ENCODE measurements around the gene APOM.

The APOM gene

GRCh38 chr6:31655349-31656237 is at the start of gene APOM:
TSS of gene APOM (plus strand) at chr6:31655894. CDS start at chr6:31655967, 73 bp downstream.
- Histone ChIP-seq H3K27me3 (ENCODE audit: control insufficient read depth, insufficient read depth, low read length) (no peaks in the 10 kb centered on the region), H3K4me1 (ENCODE audit: control insufficient read depth, insufficient read depth, low read length) (peaks cover 4% of the 10 kb centered on the region), H3K9me3 (ENCODE audit: control insufficient read depth, insufficient read depth, low read depth, low read length) (no peaks in the 10 kb centered on the region), H3K4me3 (ENCODE audit: low read depth, low read length) (no peak within 1 kb of the TSS), H3K36me3 (ENCODE audit: control insufficient read depth, insufficient read depth, low read length) (peaks cover 14% of the 10 kb centered on the region), H3K9ac (ENCODE audit: low read length) (no peak within 1 kb of the TSS), H3K27ac (ENCODE audit: low read depth, low read length) (no peak within 1 kb of the TSS)

DNA sequence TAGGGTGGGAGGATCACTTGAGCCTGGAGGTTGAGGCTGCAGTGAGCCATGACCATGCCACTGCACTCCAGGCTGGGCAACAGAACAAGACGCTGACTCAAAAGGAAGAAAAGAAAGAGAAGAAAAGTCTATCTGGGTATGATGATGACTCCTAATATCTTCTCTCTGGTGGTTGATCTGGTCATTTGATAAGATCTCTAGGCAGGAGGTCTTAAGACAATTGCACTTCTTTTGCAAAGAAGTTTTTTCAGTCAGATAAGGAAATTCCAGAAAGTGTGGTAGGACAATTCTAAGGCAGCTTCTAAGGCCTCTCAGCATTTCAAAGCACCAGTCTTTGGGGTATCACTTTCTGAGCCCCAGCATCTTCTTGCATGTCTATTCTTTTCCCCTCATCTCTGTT is 48.4 kb upstream of the APOM start:
- no peaks in the 10 kb centered on the region; the same call in 1 of the 2 replicates for H3K4me1 ChIP-seq (ENCODE audit: control insufficient read depth, insufficient read depth, low read length)
- no peaks in the 10 kb centered on the region for H3K36me3 ChIP-seq (ENCODE audit: control insufficient read depth, insufficient read depth, low read length)
- no peak overlapping the region for H3K27ac ChIP-seq (ENCODE audit: low read depth, low read length)
- H3K4me3 ChIP-seq (ENCODE audit: low read depth, low read length), result no peak overlapping the region
- no peaks in the 10 kb centered on the region for H3K9me3 ChIP-seq (ENCODE audit: control insufficient read depth, insufficient read depth, low read depth, low read length)
- no peaks in the 10 kb centered on the region for H3K27me3 ChIP-seq (ENCODE audit: control insufficient read depth, insufficient read depth, low read length)
- H3K9ac ChIP-seq (ENCODE audit: low read length), result no peak overlapping the region

- peaks cover 1% of the 10 kb centered on the region; the same call in 1 of the 2 replicates for H3K4me1 ChIP-seq (ENCODE audit: control insufficient read depth, insufficient read depth, low read length)
- H3K36me3 ChIP-seq (ENCODE audit: control insufficient read depth, insufficient read depth, low read length), result no peaks in the 10 kb centered on the region
- no peaks in the 10 kb centered on the region for H3K9me3 ChIP-seq (ENCODE audit: control insufficient read depth, insufficient read depth, low read depth, low read length)
- no peak overlapping the region for H3K4me3 ChIP-seq (ENCODE audit: low read depth, low read length)
- no peak overlapping the region for H3K27ac ChIP-seq (ENCODE audit: low read depth, low read length)
- H3K27me3 ChIP-seq (ENCODE audit: control insufficient read depth, insufficient read depth, low read length), result no peaks in the 10 kb centered on the region
- no peak overlapping the region for H3K9ac ChIP-seq (ENCODE audit: low read length)
Observed at GRCh38 chr6:31609519-31610406, 45.9 kb upstream of the APOM start.

DNA sequence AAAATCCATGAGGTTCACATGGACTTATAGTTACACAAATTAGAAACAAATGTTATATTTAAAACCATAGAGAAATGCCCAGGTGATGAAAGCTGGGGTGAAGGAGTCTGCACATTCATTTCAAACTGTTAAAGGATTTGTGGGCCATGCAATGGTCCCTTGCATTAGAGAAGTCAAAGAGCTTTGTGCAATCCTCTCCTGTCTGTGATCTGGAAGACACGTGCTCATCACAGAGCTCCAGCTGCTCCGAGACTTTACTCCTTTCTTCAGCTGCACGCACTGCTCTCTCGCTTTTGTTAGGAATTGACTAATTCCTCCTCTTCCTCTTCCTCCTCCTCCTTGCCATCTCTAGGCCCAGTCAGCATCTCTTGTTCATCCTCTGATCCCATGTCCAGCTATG is 44.7 kb upstream of the APOM start:
- no peaks in the 10 kb centered on the region for H3K36me3 ChIP-seq (ENCODE audit: control insufficient read depth, insufficient read depth, low read length)
- H3K4me1 ChIP-seq (ENCODE audit: control insufficient read depth, insufficient read depth, low read length), result peaks cover 13% of the 10 kb centered on the region
- H3K27ac ChIP-seq (ENCODE audit: low read depth, low read length), result no peak overlapping the region
- no peaks in the 10 kb centered on the region for H3K9me3 ChIP-seq (ENCODE audit: control insufficient read depth, insufficient read depth, low read depth, low read length)
- no peak overlapping the region for H3K4me3 ChIP-seq (ENCODE audit: low read depth, low read length)
- no peaks in the 10 kb centered on the region for H3K27me3 ChIP-seq (ENCODE audit: control insufficient read depth, insufficient read depth, low read length)
- no peak overlapping the region for H3K9ac ChIP-seq (ENCODE audit: low read length)

GRCh38 chr6:31614075-31614619 is 41.5 kb upstream of the APOM start:
- Histone ChIP-seq H3K9ac (ENCODE audit: low read length) (no peak overlapping the region), H3K27ac (ENCODE audit: low read depth, low read length) (no peak overlapping the region), H3K9me3 (ENCODE audit: control insufficient read depth, insufficient read depth, low read depth, low read length) (no peaks in the 10 kb centered on the region), H3K4me3 (ENCODE audit: low read depth, low read length) (no peak overlapping the region), H3K36me3 (ENCODE audit: control insufficient read depth, insufficient read depth, low read length) (no peaks in the 10 kb centered on the region), H3K27me3 (ENCODE audit: control insufficient read depth, insufficient read depth, low read length) (no peaks in the 10 kb centered on the region), H3K4me1 (ENCODE audit: control insufficient read depth, insufficient read depth, low read length) (peaks cover 15% of the 10 kb centered on the region)

DNA sequence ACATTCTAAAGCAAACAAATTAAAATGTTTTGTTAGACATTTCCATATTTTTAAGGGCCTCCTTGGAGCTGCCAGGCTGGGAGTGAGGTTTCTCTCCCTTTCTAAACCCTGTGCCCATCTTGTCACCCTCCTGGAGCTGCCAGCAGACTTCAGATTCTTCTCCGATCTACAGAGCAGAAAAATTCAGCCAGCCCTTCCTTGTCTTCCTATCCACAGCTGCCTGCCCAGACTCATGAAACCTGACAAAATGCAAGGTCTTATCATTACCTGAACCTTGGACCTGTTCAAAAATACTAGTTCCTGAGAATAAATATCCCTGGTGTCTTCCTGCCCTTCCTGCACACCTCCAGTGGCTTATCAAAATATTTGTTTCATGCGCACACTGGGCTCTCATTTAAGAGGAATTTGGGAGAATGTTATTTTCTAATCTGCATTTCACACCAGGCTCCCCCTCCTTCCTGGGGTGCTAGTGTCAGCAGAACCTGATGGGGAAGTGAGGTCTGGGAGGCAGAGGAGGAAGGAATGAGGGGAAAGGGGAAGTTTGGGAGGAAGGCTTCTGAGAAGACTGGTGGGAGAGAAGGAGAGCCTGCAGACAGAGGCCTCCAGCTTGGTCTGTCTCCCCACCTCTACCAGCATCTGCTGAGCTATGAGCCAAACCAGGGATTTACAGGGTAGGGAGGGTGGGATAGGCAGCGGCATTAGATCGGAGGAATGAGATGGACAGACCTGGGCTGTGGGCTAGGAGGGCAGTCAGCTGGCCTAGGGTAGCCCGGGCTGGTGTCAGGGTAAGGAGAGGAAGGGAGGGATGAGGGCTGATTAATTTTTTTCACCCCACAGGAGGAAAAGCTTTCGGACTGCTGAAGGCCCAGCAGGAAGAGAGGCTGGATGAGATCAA is 40.8 kb upstream of the APOM start, which contains the start of gene AIF1:
TSS of gene AIF1 (plus strand) at position 551 of the 895 bp plus-strand sequence. CDS start at position 647, 96 bp downstream.
- no peaks in the 10 kb centered on the region for H3K9me3 ChIP-seq (ENCODE audit: control insufficient read depth, insufficient read depth, low read depth, low read length)
- H3K4me1 ChIP-seq (ENCODE audit: control insufficient read depth, insufficient read depth, low read length), result peaks cover 15% of the 10 kb centered on the region
- no peak within 1 kb of the TSS for H3K27ac ChIP-seq (ENCODE audit: low read depth, low read length)
- no peaks in the 10 kb centered on the region for H3K27me3 ChIP-seq (ENCODE audit: control insufficient read depth, insufficient read depth, low read length)
- H3K4me3 ChIP-seq (ENCODE audit: low read depth, low read length), result no peak within 1 kb of the TSS
- H3K9ac ChIP-seq (ENCODE audit: low read length), result no peak within 1 kb of the TSS
- H3K36me3 ChIP-seq (ENCODE audit: control insufficient read depth, insufficient read depth, low read length), result no peaks in the 10 kb centered on the region

DNA sequence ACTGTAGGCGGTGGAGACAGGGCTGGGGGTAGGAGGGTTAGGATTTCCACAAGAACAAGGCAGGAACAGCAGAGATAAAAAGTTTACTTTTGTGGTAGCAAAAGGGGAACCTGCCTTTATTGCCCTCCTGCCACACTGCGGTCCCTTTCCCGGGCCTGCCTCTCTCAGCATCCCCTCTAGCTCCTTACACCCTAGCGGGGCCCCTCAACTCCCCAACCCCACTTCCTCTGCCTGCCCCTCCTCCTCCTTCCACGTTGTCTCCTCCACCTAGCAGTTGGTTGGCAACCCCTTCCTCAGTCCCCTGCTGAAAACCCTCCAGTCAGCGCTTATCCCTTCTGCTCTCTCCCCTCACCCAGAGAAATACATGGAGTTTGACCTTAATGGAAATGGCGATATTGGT is 39.9 kb upstream of the APOM start:
- H3K4me1 ChIP-seq (ENCODE audit: control insufficient read depth, insufficient read depth, low read length), result peaks cover 15% of the 10 kb centered on the region
- H3K36me3 ChIP-seq (ENCODE audit: control insufficient read depth, insufficient read depth, low read length), result no peaks in the 10 kb centered on the region
- H3K4me3 ChIP-seq (ENCODE audit: low read depth, low read length), result no peak overlapping the region
- no peaks in the 10 kb centered on the region for H3K9me3 ChIP-seq (ENCODE audit: control insufficient read depth, insufficient read depth, low read depth, low read length)
- no peak overlapping the region for H3K27ac ChIP-seq (ENCODE audit: low read depth, low read length)
- no peaks in the 10 kb centered on the region for H3K27me3 ChIP-seq (ENCODE audit: control insufficient read depth, insufficient read depth, low read length)
- no peak overlapping the region for H3K9ac ChIP-seq (ENCODE audit: low read length)

DNA sequence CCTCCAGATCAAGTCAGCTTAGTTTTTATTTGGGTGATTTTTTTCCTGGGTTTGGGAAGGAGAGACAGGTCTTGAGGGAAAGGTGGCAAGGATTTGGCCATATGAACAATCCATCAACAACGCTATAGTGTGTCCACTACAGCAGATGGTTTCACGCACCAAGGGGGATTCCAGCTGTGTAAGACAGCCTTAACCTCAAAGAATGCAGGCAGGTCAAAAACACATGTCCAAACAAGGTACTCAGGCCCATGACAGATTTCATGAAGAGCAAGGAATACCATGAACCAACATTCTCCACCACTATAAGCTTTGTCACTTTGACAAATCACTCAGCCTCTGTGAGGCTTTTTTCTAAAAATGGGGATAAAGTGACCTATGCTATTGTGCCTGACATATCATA is 38.7 kb upstream of the APOM start:
- Histone ChIP-seq H3K9ac (ENCODE audit: low read length) (no peak overlapping the region), H3K4me3 (ENCODE audit: low read depth, low read length) (no peak overlapping the region), H3K36me3 (ENCODE audit: control insufficient read depth, insufficient read depth, low read length) (peaks cover 9% of the 10 kb centered on the region), H3K4me1 (ENCODE audit: control insufficient read depth, insufficient read depth, low read length) (peaks cover 15% of the 10 kb centered on the region), H3K27ac (ENCODE audit: low read depth, low read length) (no peak overlapping the region), H3K27me3 (ENCODE audit: control insufficient read depth, insufficient read depth, low read length) (no peaks in the 10 kb centered on the region), H3K9me3 (ENCODE audit: control insufficient read depth, insufficient read depth, low read depth, low read length) (no peaks in the 10 kb centered on the region)

- Histone ChIP-seq H3K4me1 (ENCODE audit: control insufficient read depth, insufficient read depth, low read length) (peaks cover 17% of the 10 kb centered on the region), H3K9me3 (ENCODE audit: control insufficient read depth, insufficient read depth, low read depth, low read length) (no peaks in the 10 kb centered on the region), H3K4me3 (ENCODE audit: low read depth, low read length) (peak overlapping the region; percentile 78), H3K36me3 (ENCODE audit: control insufficient read depth, insufficient read depth, low read length) (peaks cover 39% of the 10 kb centered on the region), H3K27ac (ENCODE audit: low read depth, low read length) (peak overlapping the region; percentile 93), H3K9ac (ENCODE audit: low read length) (peak overlapping the region; percentile 96), H3K27me3 (ENCODE audit: control insufficient read depth, insufficient read depth, low read length) (no peaks in the 10 kb centered on the region)
Observed at GRCh38 chr6:31619805-31620585, 35.7 kb upstream of the APOM start.

Data from HUES6 (cell line).